H9 (cell line): ENCODE data around the gene COMP. TPM values are rescaled to one million over a fixed set of nuclear protein-coding genes. Genes with fewer than 3 reads are reported as not detected.

Experiments
- DNase-seq: peaks from one replicate; pipeline ENCODE4 v3.0.0-alpha.2; 2017
- H2AFZ ChIP-seq: one replicate; pipeline ENCODE4 v1.6.1; 2013; ENCODE audit warnings: mild to moderate bottlenecking, low read length, control low read depth, moderate library complexity
- H2AK5ac ChIP-seq: 2 replicates; pipeline ENCODE4 v1.6.1; 2013; ENCODE audit warnings: low read length, control low read depth, mixed read lengths; ENCODE audit not compliant: insufficient read length
- H2BK120ac ChIP-seq: one replicate; pipeline ENCODE4 v1.6.1; 2013; ENCODE audit warnings: low read depth, mild to moderate bottlenecking, low read length, control low read depth, inconsistent platforms; ENCODE audit not compliant: poor library complexity, severe bottlenecking
- H2BK12ac ChIP-seq: 2 replicates; pipeline ENCODE4 v1.6.1; 2013; ENCODE audit warnings: low read length, control low read depth, mixed read lengths, low read depth; ENCODE audit not compliant: insufficient read length
- H2BK15ac ChIP-seq: 2 replicates; pipeline ENCODE4 v1.6.1; 2013; ENCODE audit warnings: low read depth, low read length, control low read depth
- H2BK20ac ChIP-seq: one replicate; pipeline ENCODE4 v1.6.1; 2013; ENCODE audit warnings: low read depth, mild to moderate bottlenecking, low read length, control low read depth, inconsistent platforms; ENCODE audit not compliant: poor library complexity, severe bottlenecking
- H2BK5ac ChIP-seq: 2 replicates; pipeline ENCODE4 v1.6.1; 2013; ENCODE audit warnings: low read length, control low read depth, mixed read lengths; ENCODE audit not compliant: insufficient read length
- H3K14ac ChIP-seq: 2 replicates; pipeline ENCODE4 v1.6.1; 2013; ENCODE audit warnings: low read length, control low read depth; ENCODE audit not compliant: insufficient read depth
- H3K18ac ChIP-seq: 2 replicates; pipeline ENCODE4 v1.6.1; 2013; ENCODE audit warnings: low read depth, mild to moderate bottlenecking, mixed read lengths, low read length, control low read depth; ENCODE audit not compliant: insufficient read length
- H3K23ac ChIP-seq: 2 replicates; pipeline ENCODE4 v1.6.1; 2013; ENCODE audit warnings: low read length, control low read depth, mixed read lengths, low read depth; ENCODE audit not compliant: insufficient read length
- H3K23me2 ChIP-seq: 2 replicates; pipeline ENCODE4 v1.6.1; 2013; ENCODE audit warnings: low read depth, mild to moderate bottlenecking, mixed read lengths, low read length, control low read depth; ENCODE audit not compliant: insufficient read length, poor library complexity, severe bottlenecking
- H3K27ac ChIP-seq: 2 replicates; pipeline ENCODE4 v1.5.1; 2013; ENCODE audit warnings: low read length, control low read depth, mixed read lengths, low read depth; ENCODE audit not compliant: insufficient read length
- H3K27me3 ChIP-seq: 2 replicates; pipeline ENCODE4 v1.6.1; 2013; ENCODE audit warnings: low read length, control low read depth, inconsistent platforms; ENCODE audit not compliant: insufficient read depth
- H3K4ac ChIP-seq: 2 replicates; pipeline ENCODE4 v1.6.1; 2013; ENCODE audit warnings: low read depth, mild to moderate bottlenecking, control low read depth, inconsistent platforms, low read length, moderate library complexity
- H3K4me1 ChIP-seq: 2 replicates; pipeline ENCODE4 v1.6.1; 2013; ENCODE audit warnings: low read length, control low read depth, inconsistent platforms; ENCODE audit not compliant: insufficient read depth
- H3K4me2 ChIP-seq: 2 replicates; pipeline ENCODE4 v1.6.1; 2013; ENCODE audit warnings: low read length, control low read depth, mixed read lengths; ENCODE audit not compliant: insufficient read length, insufficient read depth
- H3K56ac ChIP-seq: 2 replicates; pipeline ENCODE4 v1.6.1; 2013; ENCODE audit warnings: low read depth, mild to moderate bottlenecking, mixed read lengths, low read length, control low read depth; ENCODE audit not compliant: insufficient read length
- H3K79me1 ChIP-seq: 2 replicates; pipeline ENCODE4 v1.6.1; 2013; ENCODE audit warnings: low read depth, mild to moderate bottlenecking, moderate library complexity, low read length, control low read depth, inconsistent platforms; ENCODE audit not compliant: insufficient read depth, poor library complexity, severe bottlenecking
- H3K79me2 ChIP-seq: 2 replicates; pipeline ENCODE4 v1.6.1; 2013; ENCODE audit warnings: low read length, control low read depth, inconsistent platforms; ENCODE audit not compliant: insufficient read depth
- H3K9ac ChIP-seq: 2 replicates; pipeline ENCODE4 v1.6.1; 2013; ENCODE audit warnings: low read length, control low read depth, mixed read lengths; ENCODE audit not compliant: insufficient read length; ENCODE audit errors: extremely low read depth
- H3K9me3 ChIP-seq: one replicate; pipeline ENCODE4 v1.6.1; 2013; ENCODE audit warnings: low read depth, low read length, inconsistent platforms; ENCODE audit not compliant: control insufficient read depth
- H3T11ph ChIP-seq: one replicate; pipeline ENCODE4 v1.6.1; 2013; ENCODE audit warnings: mild to moderate bottlenecking, low read length, control low read depth, inconsistent platforms
- H4K20me1 ChIP-seq: one replicate; pipeline ENCODE4 v1.6.1; 2013; ENCODE audit not compliant: control insufficient read depth, insufficient read length, insufficient read depth
- H4K5ac ChIP-seq: 2 replicates; pipeline ENCODE4 v1.6.1; 2013; ENCODE audit warnings: low read depth, mild to moderate bottlenecking, mixed read lengths, low read length, control low read depth; ENCODE audit not compliant: insufficient read length
- H4K8ac ChIP-seq: replicated peaks from 2 replicates; pipeline ENCODE4 v1.6.1; 2013; ENCODE audit warnings: low read length, control low read depth, mixed read lengths, low read depth; ENCODE audit not compliant: insufficient read length
- H4K91ac ChIP-seq: 2 replicates; pipeline ENCODE4 v1.6.1; 2013; ENCODE audit warnings: low read depth, mild to moderate bottlenecking, moderate library complexity, mixed read lengths, low read length, control low read depth; ENCODE audit not compliant: insufficient read length
- H3K27ac Mint-ChIP-seq, 3 experiments: 2 replicates in 2 of 3; 3 replicates in 1 of 3; pipeline ENCODE4 v1.8.0; 2020 to 2021; ENCODE audit warnings: mixed read lengths in 3 of 3, mild to moderate bottlenecking in 1 of 3, moderate library complexity in 1 of 3
- H3K27me3 Mint-ChIP-seq: 2 replicates; pipeline ENCODE4 v1.8.0; 2021; ENCODE audit warnings: low read depth, mild to moderate bottlenecking, moderate library complexity, mixed read lengths
- H3K36me3 Mint-ChIP-seq, 3 experiments: 2 replicates in 2 of 3; 3 replicates in 1 of 3; pipeline ENCODE4 v1.8.0; 2020 to 2021; ENCODE audit warnings: low read depth in 3 of 3, mixed read lengths in 3 of 3; ENCODE audit not compliant: insufficient read depth in 1 of 3
- H3K4me1 Mint-ChIP-seq, 2 experiments: 2 replicates each; pipeline ENCODE4 v1.8.0; 2020; ENCODE audit warnings: mixed read lengths in 2 of 2
- H3K4me3 Mint-ChIP-seq, 2 experiments: 2 replicates in 1 of 2; 3 replicates in 1 of 2; pipeline ENCODE4 v1.8.0; 2020 to 2021; ENCODE audit warnings: mild to moderate bottlenecking in 2 of 2, mixed read lengths in 2 of 2, moderate library complexity in 1 of 2
- H3K9me3 Mint-ChIP-seq, 2 experiments: 2 replicates in 1 of 2; 3 replicates in 1 of 2; pipeline ENCODE4 v1.8.0; 2020; ENCODE audit warnings: mild to moderate bottlenecking in 2 of 2, mixed read lengths in 2 of 2, moderate library complexity in 1 of 2
- WGBS: extraction: QIAGEN DNeasy Blood & Tissue Kit; methylation state at CpG from one replicate; pipeline ENCODE4 v1.1.7; 2013; ENCODE audit warnings: missing lambda C conversion rate, low lambda C conversion rate, mixed read lengths; ENCODE audit not compliant: insufficient read length; ENCODE audit errors: extremely low coverage; 5-methylcytosine and 5-hydroxymethylcytosine counted together
- total RNA-seq: library from RNA; stranded (reverse); gene quantifications from 2 replicates; pipeline ENCODE4 v1.2.1, GENCODE V29; 2021
- TF ChIP-seq, protein P1 (sequence below): fragments of 200-600 bp; sonication (generic); conservative IDR thresholded peaks from 3 replicates; pipeline ENCODE4 v1.8.0; 2021; ENCODE audit warnings: antibody characterized with exemption, mild to moderate bottlenecking

COMP gene
- total RNA-seq, 1 experiment from 2014 or later = 0.15 TPM

DNA sequence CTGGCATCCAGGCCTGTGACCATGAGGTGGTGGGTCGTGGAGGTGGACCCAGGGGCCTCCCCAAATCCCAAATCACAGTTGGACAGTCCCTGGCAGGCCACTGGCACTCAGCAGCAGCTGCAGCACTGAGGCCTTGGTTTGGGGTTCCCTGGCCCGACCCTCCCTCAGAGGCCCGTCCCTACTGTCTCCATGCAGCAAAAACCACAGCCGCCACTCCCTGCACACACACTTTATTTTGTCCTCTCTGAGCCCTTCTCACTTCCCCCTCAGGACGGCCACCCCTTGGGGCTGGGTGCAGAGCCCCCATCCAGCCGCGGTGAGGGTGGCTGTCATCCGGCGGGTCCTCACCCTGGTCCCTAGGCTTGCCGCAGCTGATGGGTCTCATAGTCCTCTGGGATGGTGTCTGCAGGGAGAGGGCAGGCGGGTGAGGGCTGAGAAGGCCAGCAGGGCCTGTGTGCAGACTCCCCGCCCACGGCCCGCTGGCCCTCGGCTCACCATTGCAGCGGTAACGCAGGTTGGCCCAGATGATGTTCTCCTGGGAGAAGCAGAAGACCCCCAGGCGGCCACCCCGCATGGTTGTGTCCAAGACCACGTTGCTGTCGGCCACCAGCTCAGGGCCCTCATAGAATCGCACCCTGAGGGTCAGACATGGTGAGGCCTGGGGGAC, 8.4 kb downstream of the COMP start:
- H3K27ac ChIP-seq = no peak overlapping the region
- H2BK15ac ChIP-seq = no peak overlapping the region
- no peaks in the 10 kb centered on the region for H3K79me1 ChIP-seq
- Mint-ChIP-seq H3K9me3 (peaks cover 0 to 8% of the 10 kb centered on the region in 2 experiments; a peak in 3 of 5 replicates), H3K27ac (no peak overlapping the region), H3K4me3 (no peak overlapping the region), H3K36me3 (no peaks in the 10 kb centered on the region; a peak in 1 of 7 replicates), H3K27me3 (peaks cover 100% of the 10 kb centered on the region), H3K4me1 (peaks cover 11 to 26% of the 10 kb centered on the region in 2 experiments)
- H4K20me1 ChIP-seq = no peaks in the 10 kb centered on the region
- H2BK5ac ChIP-seq = no peak overlapping the region
- H2BK20ac ChIP-seq = no peak overlapping the region
- no CpG with 5 or more reads among the region's 22 CpGs for WGBS
- no peak overlapping the region for H2BK120ac ChIP-seq
- H2AK5ac ChIP-seq = no peak overlapping the region
- H3K79me2 ChIP-seq = no peaks in the 10 kb centered on the region
- DNase-seq = no peak
- no peak overlapping the region for H3K23ac ChIP-seq
- H3K4ac ChIP-seq = no peak overlapping the region
- H3K9ac ChIP-seq = no peak overlapping the region
- H2BK12ac ChIP-seq = no peak overlapping the region
- H2AFZ ChIP-seq = no peak overlapping the region
- H4K8ac ChIP-seq = no peak overlapping the region
- no peaks in the 10 kb centered on the region for H3K4me1 ChIP-seq
- no peaks in the 10 kb centered on the region for H3K9me3 ChIP-seq
- H3T11ph ChIP-seq = no peak overlapping the region
- TF ChIP-seq, protein P1, sequence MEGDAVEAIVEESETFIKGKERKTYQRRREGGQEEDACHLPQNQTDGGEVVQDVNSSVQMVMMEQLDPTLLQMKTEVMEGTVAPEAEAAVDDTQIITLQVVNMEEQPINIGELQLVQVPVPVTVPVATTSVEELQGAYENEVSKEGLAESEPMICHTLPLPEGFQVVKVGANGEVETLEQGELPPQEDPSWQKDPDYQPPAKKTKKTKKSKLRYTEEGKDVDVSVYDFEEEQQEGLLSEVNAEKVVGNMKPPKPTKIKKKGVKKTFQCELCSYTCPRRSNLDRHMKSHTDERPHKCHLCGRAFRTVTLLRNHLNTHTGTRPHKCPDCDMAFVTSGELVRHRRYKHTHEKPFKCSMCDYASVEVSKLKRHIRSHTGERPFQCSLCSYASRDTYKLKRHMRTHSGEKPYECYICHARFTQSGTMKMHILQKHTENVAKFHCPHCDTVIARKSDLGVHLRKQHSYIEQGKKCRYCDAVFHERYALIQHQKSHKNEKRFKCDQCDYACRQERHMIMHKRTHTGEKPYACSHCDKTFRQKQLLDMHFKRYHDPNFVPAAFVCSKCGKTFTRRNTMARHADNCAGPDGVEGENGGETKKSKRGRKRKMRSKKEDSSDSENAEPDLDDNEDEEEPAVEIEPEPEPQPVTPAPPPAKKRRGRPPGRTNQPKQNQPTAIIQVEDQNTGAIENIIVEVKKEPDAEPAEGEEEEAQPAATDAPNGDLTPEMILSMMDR = no peak
- H3K56ac ChIP-seq = no peak overlapping the region
- H3K23me2 ChIP-seq = peaks cover 7% of the 10 kb centered on the region
- no peak overlapping the region for H4K5ac ChIP-seq
- H3K18ac ChIP-seq = no peak overlapping the region
- no peak overlapping the region for H4K91ac ChIP-seq
- H3K4me2 ChIP-seq = no peak overlapping the region
- no peak overlapping the region; the same call in 1 of the 2 replicates for H3K14ac ChIP-seq
- peaks cover 69% of the 10 kb centered on the region for H3K27me3 ChIP-seq
